NCI-H2081 treated with DMSO at 0.1 percent for 48 hours (cell line): Measurements from ENCODE around the gene SH3BP1.
"Not testable (repeated sequence)": the region's sequence is repeated elsewhere in the genome, so short reads cannot be mapped to it uniquely, and the experiment has no call there.

Source experiments
- DNase-seq: peaks from one replicate; lab custom pipeline; 2025; lab: John Stamatoyannopoulos, UW

Gene SH3BP1

GRCh38 chr22:37639070-37639760 is at the start of gene SH3BP1:
Gene SH3BP1 (plus strand): TSS chr22:37639669. CDS start chr22:37639788, 119 bp downstream.
- no peak for DNase-seq

GRCh38 chr22:37591081-37591480 is 48.4 kb upstream of the SH3BP1 start:
- not testable (repeated sequence) for DNase-seq

- no peak for DNase-seq
Observed at GRCh38 chr22:37591823-37592404, 47.6 kb upstream of the SH3BP1 start.

- DNase-seq: no peak
Observed at GRCh38 chr22:37594237-37594636, 45.2 kb upstream of the SH3BP1 start.

GRCh38 chr22:37599153-37599552 is 40.3 kb upstream of the SH3BP1 start:
- DNase-seq: no peak

GRCh38 chr22:37601203-37601539 is 38.3 kb upstream of the SH3BP1 start:
- no peak for DNase-seq

- no peak for DNase-seq
Observed at GRCh38 chr22:37601540-37602442, 37.7 kb upstream of the SH3BP1 start.

GRCh38 chr22:37602546-37603277 is 36.8 kb upstream of the SH3BP1 start:
- not testable (repeated sequence) for DNase-seq

- DNase-seq: no peak
Observed at GRCh38 chr22:37604074-37604473, 35.4 kb upstream of the SH3BP1 start.

GRCh38 chr22:37604875-37605274 is 34.6 kb upstream of the SH3BP1 start:
- DNase-seq: no peak

- peak; percentile 38 for DNase-seq
Observed at GRCh38 chr22:37607010-37607934, 32.2 kb upstream of the SH3BP1 start.

GRCh38 chr22:37607935-37608476 is 31.5 kb upstream of the SH3BP1 start:
- no peak for DNase-seq

GRCh38 chr22:37608477-37609239 is 30.8 kb upstream of the SH3BP1 start, which contains the start of gene GGA1:
Gene GGA1 (plus strand): TSS chr22:37608834. CDS start chr22:37608861, 27 bp downstream.
- peak; percentile 75 for DNase-seq

- DNase-seq: no peak
Observed at GRCh38 chr22:37609240-37610152, 30.0 kb upstream of the SH3BP1 start.

- not testable (repeated sequence) for DNase-seq
Observed at GRCh38 chr22:37610153-37610475, 29.4 kb upstream of the SH3BP1 start.

GRCh38 chr22:37610480-37611129 is 28.9 kb upstream of the SH3BP1 start:
- DNase-seq: no peak

- no peak for DNase-seq
Observed at GRCh38 chr22:37611207-37611606, 28.3 kb upstream of the SH3BP1 start.
